ENCODE results near the gene INVS.
"Not testable (repeated sequence)": the region's sequence is repeated elsewhere in the genome, so short reads cannot be mapped to it uniquely, and the experiment has no call there.

GRCh38 chr9:100094411-100094810, 4.6 kb upstream of the INVS start:
- TF ChIP-seq, protein P1, sequence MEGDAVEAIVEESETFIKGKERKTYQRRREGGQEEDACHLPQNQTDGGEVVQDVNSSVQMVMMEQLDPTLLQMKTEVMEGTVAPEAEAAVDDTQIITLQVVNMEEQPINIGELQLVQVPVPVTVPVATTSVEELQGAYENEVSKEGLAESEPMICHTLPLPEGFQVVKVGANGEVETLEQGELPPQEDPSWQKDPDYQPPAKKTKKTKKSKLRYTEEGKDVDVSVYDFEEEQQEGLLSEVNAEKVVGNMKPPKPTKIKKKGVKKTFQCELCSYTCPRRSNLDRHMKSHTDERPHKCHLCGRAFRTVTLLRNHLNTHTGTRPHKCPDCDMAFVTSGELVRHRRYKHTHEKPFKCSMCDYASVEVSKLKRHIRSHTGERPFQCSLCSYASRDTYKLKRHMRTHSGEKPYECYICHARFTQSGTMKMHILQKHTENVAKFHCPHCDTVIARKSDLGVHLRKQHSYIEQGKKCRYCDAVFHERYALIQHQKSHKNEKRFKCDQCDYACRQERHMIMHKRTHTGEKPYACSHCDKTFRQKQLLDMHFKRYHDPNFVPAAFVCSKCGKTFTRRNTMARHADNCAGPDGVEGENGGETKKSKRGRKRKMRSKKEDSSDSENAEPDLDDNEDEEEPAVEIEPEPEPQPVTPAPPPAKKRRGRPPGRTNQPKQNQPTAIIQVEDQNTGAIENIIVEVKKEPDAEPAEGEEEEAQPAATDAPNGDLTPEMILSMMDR (IDR thresholded peaks at IDR 0.05): not testable (repeated sequence)
- not testable (repeated sequence) for TF ChIP-seq POLR2A (IDR thresholded peaks at IDR 0.05)
